SIG-M5 treated with dmso at 0.1 percent for 504 hours (cell line): ENCODE measurements around the gene CALCB.
A peak's percentile ranks its signal among the peaks of the same experiment; 100 is the strongest.

ENCODE experiments used
- DNase-seq: peaks from one replicate; lab custom pipeline; 2025; ENCODE audit not compliant: unreplicated experiment; lab: John Stamatoyannopoulos, UW

Gene CALCB

DNA sequence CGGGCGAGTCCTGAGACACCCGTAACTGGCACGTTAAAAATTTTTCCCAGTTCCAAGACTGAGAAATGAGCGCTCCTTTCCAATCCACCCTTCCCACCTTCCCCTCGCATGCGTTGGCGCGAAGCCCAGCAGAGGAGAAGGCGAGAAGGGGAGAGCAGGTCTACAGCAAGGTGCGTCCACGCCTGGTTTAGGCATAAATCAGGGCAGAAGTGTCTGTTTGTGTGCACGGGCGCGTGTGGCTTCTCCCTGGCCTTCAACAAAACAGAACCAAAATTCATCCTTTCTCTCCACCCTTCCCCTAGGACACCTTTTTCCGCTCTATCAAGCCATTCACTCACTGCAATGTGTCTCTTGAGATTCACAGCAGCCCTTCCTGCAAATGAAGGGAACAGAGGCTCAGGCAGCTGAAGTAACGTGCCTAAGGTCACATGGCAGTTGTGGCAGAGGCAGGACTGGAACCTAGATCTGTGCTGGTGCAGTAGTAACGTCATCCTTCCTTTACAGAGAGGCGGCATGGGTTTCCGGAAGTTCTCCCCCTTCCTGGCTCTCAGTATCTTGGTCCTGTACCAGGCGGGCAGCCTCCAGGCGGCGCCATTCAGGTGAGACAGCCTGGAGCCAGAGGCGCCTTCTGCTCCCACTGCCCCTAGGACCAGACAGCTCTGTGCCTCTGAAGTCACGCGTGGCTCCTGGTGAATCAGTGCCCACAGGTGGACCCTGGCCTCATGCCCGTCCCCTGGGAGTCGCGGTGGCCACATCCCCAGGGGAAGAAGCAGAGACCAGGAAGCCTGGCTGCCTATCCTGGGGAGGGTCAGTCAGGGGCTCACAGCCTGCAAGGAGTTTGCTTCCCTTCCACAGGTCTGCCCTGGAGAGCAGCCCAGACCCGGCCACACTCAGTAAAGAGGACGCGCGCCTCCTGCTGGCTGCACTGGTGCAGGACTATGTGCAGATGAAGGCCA is 1.1 kb downstream of the CALCB start:
- DNase-seq: peak; percentile 60

- no peak for DNase-seq
Observed at GRCh38 chr11:15075162-15075526, 1.8 kb downstream of the CALCB start.

- no peak for DNase-seq
Observed at GRCh38 chr11:15091175-15091574, 17.8 kb downstream of the CALCB start.

GRCh38 chr11:15091625-15092024 is 18.2 kb downstream of the CALCB start:
- DNase-seq: no peak

- peak; percentile 5 for DNase-seq
Observed at GRCh38 chr11:15093432-15093831, 20.0 kb downstream of the CALCB start.

- no peak for DNase-seq
Observed at GRCh38 chr11:15095736-15096228, 22.4 kb downstream of the CALCB start.

- DNase-seq: no peak
Observed at GRCh38 chr11:15097411-15097810, 24.0 kb downstream of the CALCB start.

DNA sequence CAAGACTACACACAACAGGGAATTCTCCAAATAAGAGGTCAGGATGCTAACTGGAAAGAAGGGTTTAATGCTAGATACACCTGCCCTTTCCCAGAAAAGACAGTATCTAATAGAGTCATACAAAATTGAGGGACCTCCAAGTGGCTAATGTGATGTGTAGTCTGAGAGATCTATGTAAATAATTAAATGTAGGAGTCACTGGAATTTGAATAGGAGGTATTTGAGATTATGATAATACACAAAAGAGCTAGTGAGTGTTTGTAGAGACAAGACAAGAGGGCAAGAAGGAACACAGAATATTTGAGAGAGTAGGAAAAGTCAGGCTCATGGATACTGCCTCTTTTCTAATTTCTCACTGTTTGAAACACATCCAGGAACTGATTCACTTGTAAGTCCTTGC is 25.9 kb downstream of the CALCB start:
- DNase-seq: no peak

- peak; percentile 51 for DNase-seq
Observed at GRCh38 chr11:15101072-15101709, 27.8 kb downstream of the CALCB start.

GRCh38 chr11:15104166-15104565 is 30.8 kb downstream of the CALCB start:
- DNase-seq: no peak

GRCh38 chr11:15106201-15106965 is 33.0 kb downstream of the CALCB start:
- DNase-seq: no peak

DNA sequence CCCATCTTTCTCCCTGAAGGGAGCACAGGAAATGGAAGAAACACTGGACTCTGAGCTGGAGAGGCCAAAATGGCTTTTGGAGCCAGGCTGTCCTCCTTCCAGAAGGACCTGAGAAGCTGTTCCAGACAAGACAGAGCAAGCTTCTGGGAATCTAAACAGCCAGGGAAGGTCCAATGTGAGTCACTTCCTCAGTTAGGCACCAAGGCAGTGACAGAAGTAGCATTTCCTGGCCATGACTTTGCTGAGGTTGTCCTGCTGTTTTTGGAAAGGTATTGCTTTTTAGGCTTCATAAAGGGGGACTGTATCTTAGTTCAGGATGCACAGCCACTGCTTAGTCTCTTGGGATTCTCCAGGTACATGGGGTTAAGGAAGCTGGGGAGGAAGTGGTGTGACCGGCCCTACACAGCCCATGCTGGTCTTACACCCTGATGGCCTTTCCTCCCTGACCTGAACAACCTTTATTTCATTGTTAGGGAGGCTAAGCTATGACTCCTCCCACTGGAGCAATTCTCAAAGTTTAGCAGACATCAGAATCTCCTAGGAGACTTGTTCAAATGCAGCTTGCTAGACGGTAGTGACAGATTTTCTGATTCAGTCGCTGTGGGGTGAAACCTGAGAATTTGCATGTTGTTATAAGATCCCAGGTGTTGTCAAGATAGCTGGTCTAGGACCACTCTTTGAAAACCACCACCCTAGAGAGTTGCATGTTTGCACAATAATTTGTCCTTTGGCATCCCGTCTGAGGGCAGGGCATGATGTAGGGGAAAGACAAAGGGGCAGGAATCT is 34.5 kb downstream of the CALCB start:
- DNase-seq: no peak

DNA sequence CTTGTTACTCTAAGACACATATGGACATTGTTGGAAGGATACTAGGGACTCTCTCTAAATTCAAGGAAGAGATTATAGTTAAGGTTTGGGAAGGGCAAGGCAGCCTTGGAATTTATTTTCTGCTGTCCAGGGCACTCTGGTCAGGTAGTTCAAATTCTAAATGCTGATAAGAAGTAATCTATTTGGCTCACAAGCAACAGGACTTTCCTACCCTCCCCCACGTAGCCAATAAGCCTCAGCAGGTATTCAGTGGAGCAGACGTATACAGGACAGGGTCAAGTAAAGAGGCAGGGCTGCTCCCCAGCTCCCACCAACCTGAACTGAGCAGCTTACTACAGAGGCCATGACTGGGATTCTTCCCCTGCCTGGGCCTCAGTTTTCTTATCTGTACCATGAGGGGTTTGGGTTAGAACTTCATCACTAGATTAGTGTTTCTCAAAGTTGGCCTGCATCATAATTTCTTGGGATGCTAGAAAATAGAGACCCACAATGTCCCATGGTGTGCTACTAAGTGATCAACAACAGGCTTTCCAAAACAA is 35.3 kb downstream of the CALCB start:
- no peak for DNase-seq

GRCh38 chr11:15109602-15110001 is 36.2 kb downstream of the CALCB start:
- DNase-seq: no peak

- no peak for DNase-seq
Observed at GRCh38 chr11:15111215-15111614, 37.8 kb downstream of the CALCB start.

DNA sequence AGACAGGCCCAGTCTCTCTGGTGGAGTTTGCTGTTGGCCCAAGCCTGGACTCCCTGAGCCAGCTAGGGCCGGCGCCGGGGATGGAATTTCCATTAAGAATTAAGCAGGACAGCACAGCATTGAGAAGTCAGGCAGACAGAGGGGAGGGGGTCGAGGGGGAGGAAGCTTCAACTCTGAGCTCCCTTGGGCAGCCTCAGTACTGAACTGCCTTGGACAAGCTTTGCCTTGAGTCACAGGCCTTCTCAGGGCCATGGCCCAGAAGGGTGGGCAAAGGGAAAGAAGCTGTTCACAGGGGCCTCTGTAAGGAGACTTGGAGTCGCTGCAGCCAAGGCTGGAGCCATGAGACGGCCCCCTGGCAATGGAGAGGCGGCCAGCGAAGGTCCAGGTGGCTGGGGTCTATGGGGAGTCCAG is 38.7 kb downstream of the CALCB start:
- DNase-seq: no peak

DNA sequence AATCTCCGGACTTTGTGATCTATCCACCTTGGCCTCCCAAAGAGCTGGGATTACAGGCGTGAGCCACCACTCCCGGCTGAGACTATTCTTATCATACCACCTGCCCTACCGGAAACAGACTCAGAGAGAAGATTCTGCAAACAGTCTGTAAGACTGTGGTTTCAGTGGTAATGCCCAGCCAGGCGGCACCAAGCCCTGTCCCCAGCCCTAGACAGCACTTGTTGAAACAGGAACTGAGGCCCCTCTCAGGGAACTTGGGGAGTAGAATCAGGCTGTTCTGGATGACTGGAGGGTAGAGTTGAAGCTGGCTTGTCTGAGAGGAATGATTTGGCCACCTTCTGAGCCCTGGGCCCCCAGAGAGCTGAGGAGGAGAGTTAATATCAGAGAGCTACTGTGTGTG is 40.0 kb downstream of the CALCB start:
- peak; percentile 58 for DNase-seq

GRCh38 chr11:15114501-15115475 is 41.4 kb downstream of the CALCB start, which contains the start of gene INSC:
TSS of gene INSC (plus strand) at chr11:15114923. CDS start at chr11:15149175, 34,252 bp downstream.
- DNase-seq: no peak

DNA sequence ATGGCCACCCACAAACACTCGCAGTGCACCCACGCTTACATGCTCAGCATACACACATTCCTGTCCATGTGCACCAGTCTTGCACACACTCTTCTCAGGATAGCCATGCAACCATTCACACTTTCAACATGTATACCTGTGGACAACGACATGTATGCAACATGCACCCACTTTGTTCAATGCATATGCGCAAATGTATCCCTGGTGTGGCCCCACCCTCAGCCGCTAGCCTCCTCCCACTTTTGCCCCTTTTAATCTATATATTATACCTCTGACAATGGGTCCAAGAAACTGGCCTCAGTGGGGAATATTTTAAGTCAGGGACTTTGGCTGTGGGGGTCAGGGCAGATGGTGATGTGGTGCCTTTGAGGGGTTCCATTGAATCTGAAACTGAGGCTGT is 42.3 kb downstream of the CALCB start:
- no peak for DNase-seq
